GM12873 (cell line): ENCODE data around the gene FAF2.

Experiments used
- CTCF ChIP-seq: IDR thresholded peaks from 2 replicates; pipeline ENCODE4 v1.5.1; 2012; ENCODE audit warnings: low read depth, mild to moderate bottlenecking, moderate library complexity, low read length, control low read depth; ENCODE audit not compliant: insufficient read depth; ENCODE audit errors: missing control alignments

Gene FAF2

GRCh38 chr5:176513788-176514187, 65.6 kb downstream of the FAF2 start:
- no peak for TF ChIP-seq CTCF

GRCh38 chr5:176514244-176514950, 66.2 kb downstream of the FAF2 start:
- no peak for TF ChIP-seq CTCF

GRCh38 chr5:176515396-176515795, 67.2 kb downstream of the FAF2 start:
- no peak for TF ChIP-seq CTCF

GRCh38 chr5:176517053-176517661, 69.0 kb downstream of the FAF2 start:
- TF ChIP-seq CTCF, result no peak

GRCh38 chr5:176519810-176520720, 71.9 kb downstream of the FAF2 start:
- no peak for TF ChIP-seq CTCF

- no peak for TF ChIP-seq CTCF
Observed at GRCh38 chr5:176521286-176521685, 73.1 kb downstream of the FAF2 start.

GRCh38 chr5:176521699-176522263, 73.6 kb downstream of the FAF2 start:
- TF ChIP-seq CTCF, result no peak
